Heart left ventricle (tissue), 13 donors: ENCODE data around the gene CD40.

ENCODE experiments used
- POLR2A ChIP-seq, 2 donors: fragments of 450-650 bp; IDR thresholded peaks; one replicate each; pipeline ENCODE4 v1.6.1; 2017; ENCODE audit warnings: antibody characterized with exemption in 2 of 2, mild to moderate bottlenecking in 2 of 2, moderate library complexity in 2 of 2
- TF ChIP-seq, protein P1 (sequence below), 12 donors: fragments of 200-600 bp; sonication (generic) in 4 of 12; IDR thresholded peaks; one replicate each; pipeline versions ENCODE4 v1.5.0 to v1.8.0; 2018 to 2022; ENCODE audit warnings: antibody characterized with exemption in 12 of 12, mild to moderate bottlenecking in 5 of 12
- donor health status: ischemic (EF 13 %, LVEDD 7.1; RV severe dilation, severe dysfunction).
- donor health status: DM: no; HTN: yes; CAD: no.
- donor health status: DM: no; HTN: no; CAD: no.
- donor health status: ischemic (EF 25% LVEDD 6.9; RV normal size, moderate dysfunction).
- donor health status: ischemic (EF 25% LVEDD 5.7; RV mildly dilated, moderate dysfunction).
- donor health status: ischemic (EF 35%, LVEDD 5.7; RV mildly dilated, moderate dysfunction).
- donor health status: nonischemic (EF 11% LVEDD 7.7; RV severe dilation, severe dysfunction).
- donor health status: DM: yes; HTN: yes; CAD: no.
- donor health status: PGD.
- donor health status: ischemic (EF 29% LVEDD 5.4; RV normal size, mild dysfunction).
- donor health status: nonischemic (EF 23%, LVEDD 6.1; RV moderate dilation, normal function).

GRCh38 chr20:46070215-46070900 is 47.8 kb upstream of the CD40 start:
- TF ChIP-seq, protein P1, sequence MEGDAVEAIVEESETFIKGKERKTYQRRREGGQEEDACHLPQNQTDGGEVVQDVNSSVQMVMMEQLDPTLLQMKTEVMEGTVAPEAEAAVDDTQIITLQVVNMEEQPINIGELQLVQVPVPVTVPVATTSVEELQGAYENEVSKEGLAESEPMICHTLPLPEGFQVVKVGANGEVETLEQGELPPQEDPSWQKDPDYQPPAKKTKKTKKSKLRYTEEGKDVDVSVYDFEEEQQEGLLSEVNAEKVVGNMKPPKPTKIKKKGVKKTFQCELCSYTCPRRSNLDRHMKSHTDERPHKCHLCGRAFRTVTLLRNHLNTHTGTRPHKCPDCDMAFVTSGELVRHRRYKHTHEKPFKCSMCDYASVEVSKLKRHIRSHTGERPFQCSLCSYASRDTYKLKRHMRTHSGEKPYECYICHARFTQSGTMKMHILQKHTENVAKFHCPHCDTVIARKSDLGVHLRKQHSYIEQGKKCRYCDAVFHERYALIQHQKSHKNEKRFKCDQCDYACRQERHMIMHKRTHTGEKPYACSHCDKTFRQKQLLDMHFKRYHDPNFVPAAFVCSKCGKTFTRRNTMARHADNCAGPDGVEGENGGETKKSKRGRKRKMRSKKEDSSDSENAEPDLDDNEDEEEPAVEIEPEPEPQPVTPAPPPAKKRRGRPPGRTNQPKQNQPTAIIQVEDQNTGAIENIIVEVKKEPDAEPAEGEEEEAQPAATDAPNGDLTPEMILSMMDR (IDR thresholded peaks at IDR 0.05), result no peak
- TF ChIP-seq POLR2A (IDR thresholded peaks at IDR 0.05), result no peak
